Central memory CD4-positive, alpha-beta T cell (primary cell): ENCODE measurements around the gene PLOD3.

Source experiments
- DNase-seq: peaks from one replicate; pipeline ENCODE4 v3.0.0; 2022

PLOD3 gene

GRCh38 chr7:101164071-101164840, 53.1 kb downstream of the PLOD3 start:
- no peak for DNase-seq

- no peak for DNase-seq
Observed at GRCh38 chr7:101163279-101164070, 53.9 kb downstream of the PLOD3 start.

- DNase-seq, result no peak
Observed at GRCh38 chr7:101162551-101163278, 54.7 kb downstream of the PLOD3 start.

- DNase-seq, result no peak
Observed at GRCh38 chr7:101161692-101162471, 55.5 kb downstream of the PLOD3 start.

DNA sequence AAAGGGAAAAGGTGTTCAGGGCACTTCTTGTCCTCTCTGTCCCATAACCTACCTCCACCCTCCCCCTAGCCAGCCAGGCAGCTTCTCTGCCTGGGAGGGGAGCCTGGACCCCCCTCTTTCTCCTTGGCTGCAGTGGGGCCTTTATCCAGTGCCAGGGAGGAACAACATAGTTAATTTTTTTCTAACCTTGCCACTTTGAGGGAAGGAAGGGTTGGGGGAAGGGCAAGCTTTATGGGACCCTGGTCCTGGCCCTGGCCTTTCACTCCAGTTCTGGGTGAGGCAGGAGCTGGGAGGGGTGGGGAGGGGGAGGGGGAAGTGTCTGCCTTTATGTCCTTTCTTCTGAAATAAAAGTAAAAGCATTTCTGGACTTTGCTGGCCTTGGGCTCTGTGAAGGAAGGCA, 56.5 kb downstream of the PLOD3 start:
- DNase-seq, result no peak

- no peak for DNase-seq
Observed at GRCh38 chr7:101159696-101160674, 57.4 kb downstream of the PLOD3 start.

GRCh38 chr7:101156866-101157589, 60.4 kb downstream of the PLOD3 start:
- DNase-seq, result no peak

DNA sequence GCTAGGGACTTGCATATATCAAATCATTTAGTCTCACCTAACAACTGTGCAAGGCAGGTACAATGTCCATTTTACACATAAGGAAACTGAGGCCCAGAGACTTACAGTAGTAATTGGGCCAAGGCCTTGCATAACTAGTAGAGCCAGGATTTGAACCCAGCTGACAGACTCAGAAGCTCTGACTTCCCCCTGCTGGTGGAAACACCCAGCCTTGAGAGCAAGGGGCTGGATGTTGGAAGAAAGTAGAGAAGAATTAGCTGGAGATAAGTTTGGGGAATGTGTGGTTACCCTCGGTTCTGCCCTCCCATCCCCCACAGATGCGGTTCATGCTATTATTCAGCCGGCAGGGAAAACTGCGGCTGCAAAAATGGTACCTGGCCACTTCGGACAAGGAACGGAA, 61.1 kb downstream of the PLOD3 start:
- no peak for DNase-seq
